ENCODE measurements around the gene TTC23.

The TTC23 gene

GRCh38 chr15:99241752-99242151 lies 7.6 kb downstream of the TTC23 start:
- TF ChIP-seq REST (IDR thresholded peaks at IDR 0.05; ENCODE audit: low read depth) (no peak), TCF12 (IDR thresholded peaks at IDR 0.05; ENCODE audit: low read depth) (no peak), TEAD4 (IDR thresholded peaks at IDR 0.05) (no peak), RAD21 (IDR thresholded peaks at IDR 0.05; ENCODE audit: low read depth) (no peak), EP300 (IDR thresholded peaks at IDR 0.05; ENCODE audit: borderline replicate concordance) (no peak), USF1 (IDR thresholded peaks at IDR 0.05) (no peak), YY1 (IDR thresholded peaks at IDR 0.05; ENCODE audit: low read depth) (no peak), FOXM1 (IDR thresholded peaks at IDR 0.05; ENCODE audit: borderline replicate concordance, low read depth) (no peak), TAF1 (IDR thresholded peaks at IDR 0.05; ENCODE audit: low read depth) (no peak), CEBPB (IDR thresholded peaks at IDR 0.05) (no peak), ZBTB7A (IDR thresholded peaks at IDR 0.05; ENCODE audit: low read depth) (no peak), EGR1 (IDR thresholded peaks at IDR 0.05) (no peak), CREB1 (IDR thresholded peaks at IDR 0.05; ENCODE audit: low read depth) (no peak), NFIC (IDR thresholded peaks at IDR 0.05) (no peak), MAX (IDR thresholded peaks at IDR 0.05) (no peak)

- TF ChIP-seq EGR1 (IDR thresholded peaks at IDR 0.05) (no peak), EP300 (IDR thresholded peaks at IDR 0.05; ENCODE audit: borderline replicate concordance) (no peak), USF1 (IDR thresholded peaks at IDR 0.05) (no peak), REST (IDR thresholded peaks at IDR 0.05; ENCODE audit: low read depth) (no peak), CREB1 (IDR thresholded peaks at IDR 0.05; ENCODE audit: low read depth) (no peak), FOXM1 (IDR thresholded peaks at IDR 0.05; ENCODE audit: borderline replicate concordance, low read depth) (no peak), CEBPB (IDR thresholded peaks at IDR 0.05) (no peak), TAF1 (IDR thresholded peaks at IDR 0.05; ENCODE audit: low read depth) (no peak), RAD21 (IDR thresholded peaks at IDR 0.05; ENCODE audit: low read depth) (no peak), YY1 (IDR thresholded peaks at IDR 0.05; ENCODE audit: low read depth) (no peak), NFIC (IDR thresholded peaks at IDR 0.05) (no peak), TEAD4 (IDR thresholded peaks at IDR 0.05) (no peak), ZBTB7A (IDR thresholded peaks at IDR 0.05; ENCODE audit: low read depth) (no peak), MAX (IDR thresholded peaks at IDR 0.05) (no peak), TCF12 (IDR thresholded peaks at IDR 0.05; ENCODE audit: low read depth) (no peak)
Observed at GRCh38 chr15:99239545-99240198, 9.7 kb downstream of the TTC23 start.

- TF ChIP-seq NFIC (IDR thresholded peaks at IDR 0.05), result no peak
- TF ChIP-seq EGR1 (IDR thresholded peaks at IDR 0.05), result no peak
- TF ChIP-seq EP300 (IDR thresholded peaks at IDR 0.05; ENCODE audit: borderline replicate concordance), result no peak
- no peak for TF ChIP-seq REST (IDR thresholded peaks at IDR 0.05; ENCODE audit: low read depth)
- no peak for TF ChIP-seq TEAD4 (IDR thresholded peaks at IDR 0.05)
- no peak for TF ChIP-seq TCF12 (IDR thresholded peaks at IDR 0.05; ENCODE audit: low read depth)
- TF ChIP-seq USF1 (IDR thresholded peaks at IDR 0.05), result no peak
- TF ChIP-seq CREB1 (IDR thresholded peaks at IDR 0.05; ENCODE audit: low read depth), result no peak
- TF ChIP-seq ZBTB7A (IDR thresholded peaks at IDR 0.05; ENCODE audit: low read depth), result no peak
- TF ChIP-seq RAD21 (IDR thresholded peaks at IDR 0.05; ENCODE audit: low read depth), result no peak
- TF ChIP-seq TAF1 (IDR thresholded peaks at IDR 0.05; ENCODE audit: low read depth), result no peak
- no peak for TF ChIP-seq CEBPB (IDR thresholded peaks at IDR 0.05)
- no peak for TF ChIP-seq MAX (IDR thresholded peaks at IDR 0.05)
- no peak for TF ChIP-seq YY1 (IDR thresholded peaks at IDR 0.05; ENCODE audit: low read depth)
- no peak for TF ChIP-seq FOXM1 (IDR thresholded peaks at IDR 0.05; ENCODE audit: borderline replicate concordance, low read depth)
Observed at GRCh38 chr15:99238849-99239248, 10.5 kb downstream of the TTC23 start.
